HG03520 (cell line): ENCODE data around the gene WNT1.

ENCODE experiments used
- ATAC-seq: cut with Tn5 transposase; IDR thresholded peaks from one replicate; pipeline ENCODE4 v1.9.1; 2021; ENCODE audit warnings: mild to moderate bottlenecking, moderate library complexity; ENCODE audit not compliant: unreplicated experiment

WNT1 gene

DNA sequence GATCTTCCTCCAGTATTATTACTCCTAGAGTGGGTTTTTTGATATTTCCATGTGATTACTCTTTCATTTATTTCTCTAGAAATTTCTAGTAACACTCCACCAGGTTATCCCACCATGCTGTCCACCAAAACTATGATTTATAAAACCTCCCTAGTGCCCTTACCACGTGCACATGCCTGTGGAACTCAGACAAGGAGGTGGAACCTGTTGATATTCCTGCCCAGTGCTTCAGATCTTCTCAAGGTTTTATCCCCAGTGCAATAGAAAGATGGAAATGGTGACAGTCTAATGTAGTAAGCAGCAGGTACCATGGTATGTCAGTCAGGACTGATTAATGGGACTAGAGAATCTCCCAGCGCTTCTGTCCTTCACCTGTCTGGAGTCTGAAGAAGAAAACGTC is 17.3 kb upstream of the WNT1 start:
- no peak for ATAC-seq

DNA sequence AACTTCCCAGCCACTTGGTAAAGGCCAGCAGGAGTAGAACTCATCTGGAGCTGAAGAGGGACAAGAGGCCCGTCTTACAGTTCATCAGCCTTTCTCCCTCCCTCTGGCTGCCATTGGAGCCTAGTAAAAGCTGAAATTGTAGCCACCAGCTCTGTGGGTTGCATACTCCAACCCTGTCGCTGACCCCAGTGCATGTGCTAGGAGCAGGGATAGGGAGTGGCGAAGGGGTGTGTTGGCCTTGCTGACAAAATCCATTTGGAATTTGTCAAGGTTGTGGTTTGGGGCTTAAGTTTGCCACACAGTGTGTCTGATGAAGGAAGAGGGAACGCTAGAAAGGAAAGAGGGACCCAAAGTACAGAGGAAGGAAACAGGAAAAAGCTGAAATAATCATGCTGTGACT is 16.8 kb upstream of the WNT1 start:
- no peak for ATAC-seq

DNA sequence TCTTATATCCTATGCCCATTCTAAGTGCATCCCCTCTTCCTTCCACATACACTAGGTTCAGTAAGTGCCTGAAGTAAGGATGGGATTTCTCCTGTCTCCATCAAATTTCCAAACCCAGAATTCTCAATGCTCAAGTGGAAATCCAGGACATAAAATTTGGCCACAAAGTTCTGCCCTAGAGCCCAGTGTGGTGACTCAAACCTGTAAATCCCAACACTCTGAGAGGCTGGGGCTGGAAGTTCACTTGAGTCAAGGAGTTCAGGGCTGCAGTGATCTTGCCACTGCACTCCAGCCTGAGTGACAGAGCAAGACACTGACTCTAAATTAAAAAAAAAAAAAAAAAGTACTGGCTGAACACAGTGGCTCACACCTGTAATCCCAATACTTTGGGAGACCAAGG is 16.3 kb upstream of the WNT1 start:
- no peak for ATAC-seq

DNA sequence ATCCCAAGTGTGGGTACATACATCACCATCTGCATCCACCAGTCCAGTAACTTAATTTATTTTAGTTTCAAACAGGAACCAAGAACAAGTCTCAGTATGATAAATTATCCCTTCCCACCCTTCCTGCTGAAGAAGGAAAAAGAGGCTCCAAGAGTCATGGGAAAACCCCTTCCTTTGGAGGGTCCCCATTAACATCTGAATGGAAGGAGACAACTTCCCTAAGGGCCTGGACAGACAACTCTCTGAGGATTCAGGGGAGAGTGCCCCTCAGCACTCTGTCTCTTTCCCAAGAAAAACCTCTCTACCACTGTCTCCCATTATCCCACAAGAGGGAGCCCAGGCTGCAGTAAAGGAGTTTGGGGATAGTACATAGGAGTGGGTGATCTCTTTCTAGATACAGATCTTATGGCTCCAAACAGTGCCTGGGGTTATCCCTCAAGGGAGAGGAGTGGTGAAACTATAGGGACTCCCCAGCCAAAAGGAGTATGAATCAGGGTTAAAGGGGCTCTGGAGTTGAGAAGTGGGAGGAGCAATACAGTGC is 12.8 kb upstream of the WNT1 start:
- no peak for ATAC-seq

DNA sequence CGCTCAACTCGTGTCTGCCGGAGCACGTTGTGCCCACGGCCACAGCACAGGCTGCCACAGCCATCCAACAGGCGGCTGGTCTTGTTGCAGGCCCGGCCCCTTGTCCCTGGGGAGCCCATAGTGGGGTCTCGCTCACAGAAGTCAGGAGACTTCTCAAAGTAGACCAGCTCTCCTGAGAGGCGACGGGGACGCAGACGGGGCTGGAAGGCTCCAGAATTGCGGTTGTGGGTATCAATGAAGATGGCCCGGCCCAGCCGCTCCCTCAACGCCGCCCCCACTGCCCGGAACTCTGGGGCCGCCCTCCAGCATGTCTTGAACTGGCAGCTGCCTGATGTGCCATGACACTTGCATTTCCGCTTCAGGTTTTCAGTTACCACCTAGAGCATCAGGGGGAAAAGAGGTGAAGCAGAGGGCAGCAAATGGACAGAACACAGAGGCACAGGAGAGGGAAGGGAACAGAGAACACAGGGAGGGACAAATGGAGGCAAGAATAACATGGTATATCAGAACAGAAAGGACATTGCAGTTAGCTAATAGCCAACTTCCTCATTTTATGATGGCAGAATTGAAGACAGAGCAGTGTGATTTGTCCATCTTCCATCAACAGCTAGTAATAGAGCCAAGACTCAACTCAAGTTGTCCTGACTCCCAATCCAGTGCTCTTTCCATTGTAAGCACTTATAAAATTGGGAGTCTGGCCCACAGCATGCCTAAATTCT is 11.8 kb upstream of the WNT1 start:
- ATAC-seq = no peak

DNA sequence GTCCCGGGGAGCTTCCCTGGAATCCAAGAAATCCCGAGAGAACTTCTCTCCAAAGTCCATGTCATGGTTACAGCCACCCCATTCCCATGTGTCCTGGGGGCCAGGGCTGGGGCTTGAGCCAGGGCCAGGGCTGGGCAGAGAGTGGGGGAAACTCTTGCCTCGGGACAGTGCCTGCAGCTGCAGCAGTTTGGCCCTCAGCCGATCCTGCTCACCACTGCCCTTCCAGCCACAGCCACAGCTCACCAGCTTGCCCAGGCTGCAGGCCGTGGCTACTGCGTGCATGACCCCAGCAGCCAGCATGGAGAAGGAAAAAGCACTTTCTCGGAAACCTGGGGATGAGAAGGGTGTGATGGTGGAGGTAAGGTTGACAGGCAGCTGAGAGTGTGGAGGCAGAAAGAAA is 10.1 kb upstream of the WNT1 start:
- no peak for ATAC-seq

DNA sequence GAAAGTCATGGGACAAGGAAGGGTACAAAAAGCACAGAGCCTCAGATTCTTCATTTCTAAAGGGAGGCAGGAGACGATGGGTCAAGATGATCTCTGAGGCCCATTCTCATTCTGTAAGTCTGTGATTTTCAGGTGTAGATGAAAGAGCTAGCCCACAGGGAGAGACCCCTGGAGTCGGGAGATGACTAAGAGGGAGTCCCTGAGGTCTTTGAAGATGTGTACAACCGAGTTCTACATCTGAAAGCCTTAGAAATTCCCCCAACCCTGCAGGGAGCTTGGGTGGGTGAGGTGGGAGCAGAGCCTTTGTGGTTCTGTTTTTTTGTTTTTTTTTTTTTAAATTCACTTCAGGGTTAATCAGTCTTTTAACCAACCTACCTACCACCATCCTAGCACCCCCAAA is 9.7 kb upstream of the WNT1 start:
- no peak for ATAC-seq

DNA sequence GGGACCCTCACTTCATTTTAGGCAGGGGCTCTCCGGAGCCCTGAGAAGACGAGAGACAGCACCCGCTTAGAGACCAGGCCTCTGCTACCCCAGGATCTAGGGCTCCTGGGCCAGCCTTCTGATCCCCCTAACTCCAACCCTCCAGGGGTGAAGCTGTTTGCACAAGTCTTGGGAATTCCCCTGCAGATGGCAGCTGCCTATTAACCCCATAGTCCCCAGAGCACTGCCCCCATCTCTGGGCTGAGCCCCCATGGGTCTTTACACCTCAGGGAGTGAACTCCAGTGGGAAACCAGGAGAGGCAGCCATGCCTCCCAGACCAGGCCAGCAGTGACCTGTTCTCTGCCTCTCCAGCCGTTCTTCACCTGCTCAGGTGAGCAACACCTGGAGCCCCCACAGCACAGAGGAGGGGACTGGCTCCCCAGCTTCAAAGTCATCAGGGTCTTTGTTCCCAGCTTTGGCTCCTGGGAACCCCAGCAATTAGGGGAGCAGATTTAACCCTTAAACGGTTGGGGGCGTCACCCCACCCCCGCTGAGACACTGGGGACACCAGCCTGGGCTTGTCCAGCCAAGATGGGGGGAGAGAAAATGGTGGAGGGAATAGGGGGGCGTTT is 8.9 kb upstream of the WNT1 start:
- no peak for ATAC-seq

DNA sequence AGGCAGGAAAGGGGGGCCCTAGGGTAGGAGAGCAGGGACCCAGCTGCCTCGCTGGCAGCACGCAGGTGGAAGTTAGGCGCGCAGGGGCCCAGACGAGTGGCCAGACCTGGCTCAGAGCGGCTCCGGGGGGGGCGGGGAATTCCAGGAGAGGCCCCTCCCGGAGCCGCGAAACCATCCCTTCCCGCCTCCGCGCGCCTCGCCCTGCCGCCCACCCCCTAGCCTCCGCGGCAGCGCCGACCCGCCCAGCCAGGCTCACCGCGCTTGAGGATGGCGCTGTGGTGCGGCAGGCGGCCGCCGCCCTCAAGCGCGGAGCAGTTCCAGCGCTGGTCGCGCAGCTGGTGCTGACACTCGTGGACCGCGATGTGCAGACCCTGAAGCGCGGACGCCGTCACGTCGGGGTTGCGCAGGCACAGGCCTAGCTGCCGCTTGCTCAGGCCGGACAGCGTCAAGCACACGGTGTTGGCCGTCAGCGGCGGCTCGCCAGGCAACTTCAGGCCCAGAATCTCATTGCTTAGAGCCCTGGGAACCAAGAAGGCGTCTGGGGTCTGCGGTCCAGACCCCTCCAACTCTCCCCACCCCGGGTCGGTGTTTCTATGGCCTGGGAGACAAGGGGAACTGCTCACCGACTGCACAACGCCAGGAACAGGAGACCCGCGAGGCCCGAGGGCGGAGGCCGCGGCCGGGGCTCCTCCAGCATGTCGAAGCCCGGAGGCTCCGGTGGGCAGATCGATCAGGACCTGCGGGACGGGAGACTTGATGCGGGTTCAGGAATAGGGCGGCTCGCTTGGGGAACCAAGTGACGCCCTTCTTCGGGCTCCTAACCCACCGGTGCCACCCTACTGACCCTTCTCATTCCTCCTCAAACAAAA is 8.1 kb upstream of the WNT1 start:
- ATAC-seq = no peak

DNA sequence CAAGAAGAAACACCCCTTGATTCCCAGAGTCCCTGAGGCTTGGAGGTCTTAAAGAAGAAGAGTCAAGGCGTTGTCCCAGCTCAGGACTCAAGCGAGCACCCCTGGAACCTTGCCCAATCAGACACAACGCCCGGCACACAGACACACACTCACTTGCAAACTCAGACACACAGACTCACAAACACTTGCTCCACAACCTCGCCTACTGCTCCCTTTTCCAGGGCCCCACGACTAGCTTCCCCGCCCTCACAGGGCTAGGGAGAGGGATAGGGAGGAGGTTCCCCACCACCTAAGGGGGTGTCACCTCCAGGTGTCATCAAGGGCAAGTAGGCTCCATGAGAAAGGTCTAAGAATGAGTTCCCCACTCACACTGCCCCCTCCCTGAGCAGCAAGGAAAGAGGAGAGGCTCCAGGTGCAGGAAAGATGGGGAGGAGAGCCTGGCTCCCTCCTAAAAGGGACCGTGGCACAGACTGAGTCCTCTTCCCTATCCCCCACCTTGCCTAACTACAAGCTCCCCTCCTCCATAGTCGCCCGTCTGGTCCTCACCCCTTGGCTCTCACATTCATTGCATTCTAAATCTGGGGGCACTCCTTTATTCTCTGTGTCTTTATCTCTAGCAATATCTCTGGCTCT is 7.3 kb upstream of the WNT1 start:
- no peak for ATAC-seq

DNA sequence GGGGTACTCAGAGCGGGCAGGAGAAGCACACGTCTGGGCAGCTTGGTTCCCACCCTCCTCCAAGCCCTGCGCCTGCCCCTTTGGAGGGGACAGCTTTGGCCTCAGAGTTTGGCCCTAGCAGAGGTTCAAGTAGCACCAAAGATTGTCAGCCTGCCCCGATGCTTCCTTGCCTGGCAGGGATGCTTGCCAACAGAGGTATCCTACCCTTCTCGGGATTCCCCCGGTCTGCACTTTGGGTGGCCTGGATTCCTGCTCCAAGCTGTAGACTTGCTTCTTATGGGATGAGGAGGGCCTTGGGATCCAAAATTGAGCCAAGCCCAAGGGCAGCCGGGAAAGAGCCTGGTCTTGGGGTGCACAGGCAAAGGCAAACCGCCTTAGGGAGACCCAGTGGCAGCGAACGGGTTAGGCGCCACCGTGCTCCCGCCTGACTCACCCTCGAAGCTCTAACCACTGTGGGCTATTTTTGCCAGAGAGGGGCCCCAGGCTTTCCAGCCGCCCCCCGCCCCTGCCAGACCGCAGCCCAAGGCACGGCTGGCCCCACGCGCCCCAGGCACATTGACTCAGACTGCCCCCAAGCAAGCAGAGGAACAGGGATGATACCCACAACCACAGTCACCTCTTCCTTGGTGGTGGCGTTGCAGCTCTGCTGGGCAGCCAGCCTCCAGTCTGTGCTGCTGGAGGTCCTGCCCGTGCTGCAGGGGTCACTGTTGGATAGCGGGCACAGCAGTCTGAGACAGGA is 5.7 kb upstream of the WNT1 start:
- ATAC-seq = no peak

DNA sequence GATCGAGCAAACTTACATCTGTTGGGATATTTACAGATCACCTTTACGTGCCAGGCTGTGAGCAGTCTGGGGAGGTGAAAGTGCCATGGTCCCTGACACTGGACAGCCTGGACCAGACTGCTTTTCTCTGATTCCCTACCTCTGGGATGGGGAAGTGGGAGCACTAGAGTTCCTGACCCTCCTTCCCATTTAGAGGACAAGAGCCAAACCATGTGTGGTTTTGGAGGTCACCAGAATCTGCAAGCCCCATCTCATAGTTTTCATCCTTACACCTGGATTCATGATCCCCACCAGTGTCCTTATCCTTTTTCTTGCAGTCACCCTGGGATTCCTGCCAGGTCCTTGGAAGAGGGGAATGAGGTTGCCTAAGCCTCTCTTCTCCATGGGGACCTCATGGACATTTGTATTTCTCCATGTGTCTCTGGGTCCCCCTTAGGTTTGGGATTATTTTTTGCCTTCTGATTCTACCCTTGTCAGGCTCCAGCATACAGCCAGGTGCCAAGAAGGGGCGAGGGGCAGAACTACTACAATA is 5.1 kb upstream of the WNT1 start:
- no peak for ATAC-seq

DNA sequence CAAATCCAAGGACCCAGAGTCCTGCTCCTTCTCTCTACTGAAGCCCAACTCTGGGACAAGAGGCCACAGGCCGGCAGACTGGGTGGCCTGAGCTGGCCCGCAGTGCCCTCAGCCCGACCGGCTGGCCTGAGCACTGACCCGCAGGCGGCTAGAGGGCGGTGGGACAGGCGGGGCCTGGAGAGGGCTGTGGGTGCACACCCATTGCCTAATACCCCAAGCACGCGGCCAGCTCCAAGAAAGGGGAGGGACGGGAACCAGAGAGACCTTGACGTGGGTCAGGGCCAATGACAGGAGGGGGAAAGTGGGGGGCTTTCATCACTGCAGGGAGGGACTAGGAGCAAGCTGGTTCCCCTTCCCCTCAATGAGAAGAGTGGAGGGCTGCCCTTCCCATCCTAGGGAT is 4.6 kb upstream of the WNT1 start:
- ATAC-seq = no peak

DNA sequence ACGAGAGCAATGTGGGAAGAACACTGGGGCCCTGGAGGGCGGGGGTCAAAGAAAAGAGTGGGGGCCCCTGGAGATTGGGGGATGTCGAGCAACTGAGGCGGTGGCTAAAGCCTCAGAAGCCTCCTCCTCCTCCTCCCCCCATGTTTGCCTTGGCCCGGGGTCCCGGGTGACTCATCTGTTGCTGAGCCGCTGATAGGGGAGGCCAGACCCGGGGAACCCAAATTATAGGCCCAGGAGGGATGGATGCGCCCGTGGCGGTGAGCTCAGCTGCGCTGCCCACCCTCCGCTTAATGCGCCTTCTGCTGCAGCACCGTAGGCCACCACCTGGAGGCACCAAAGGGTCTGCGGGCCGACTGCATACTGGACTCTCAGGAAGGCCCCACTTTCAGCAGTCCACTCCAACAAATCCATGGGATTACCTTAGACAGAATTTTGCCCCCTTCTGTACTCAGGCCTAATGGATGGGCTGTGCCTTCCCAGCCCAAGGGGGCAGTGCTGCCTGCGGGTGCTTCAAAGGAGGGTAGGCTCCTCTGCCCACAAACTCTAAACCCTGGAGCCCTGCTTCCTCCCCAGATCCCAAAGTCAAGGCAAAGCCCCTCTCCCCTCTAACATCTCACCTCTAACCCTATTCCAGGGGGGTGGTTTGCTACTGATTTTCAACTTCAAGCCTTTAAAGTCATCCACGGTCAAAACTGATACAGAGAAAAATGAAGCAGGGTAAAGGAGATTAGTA is 4.0 kb upstream of the WNT1 start:
- no peak for ATAC-seq

DNA sequence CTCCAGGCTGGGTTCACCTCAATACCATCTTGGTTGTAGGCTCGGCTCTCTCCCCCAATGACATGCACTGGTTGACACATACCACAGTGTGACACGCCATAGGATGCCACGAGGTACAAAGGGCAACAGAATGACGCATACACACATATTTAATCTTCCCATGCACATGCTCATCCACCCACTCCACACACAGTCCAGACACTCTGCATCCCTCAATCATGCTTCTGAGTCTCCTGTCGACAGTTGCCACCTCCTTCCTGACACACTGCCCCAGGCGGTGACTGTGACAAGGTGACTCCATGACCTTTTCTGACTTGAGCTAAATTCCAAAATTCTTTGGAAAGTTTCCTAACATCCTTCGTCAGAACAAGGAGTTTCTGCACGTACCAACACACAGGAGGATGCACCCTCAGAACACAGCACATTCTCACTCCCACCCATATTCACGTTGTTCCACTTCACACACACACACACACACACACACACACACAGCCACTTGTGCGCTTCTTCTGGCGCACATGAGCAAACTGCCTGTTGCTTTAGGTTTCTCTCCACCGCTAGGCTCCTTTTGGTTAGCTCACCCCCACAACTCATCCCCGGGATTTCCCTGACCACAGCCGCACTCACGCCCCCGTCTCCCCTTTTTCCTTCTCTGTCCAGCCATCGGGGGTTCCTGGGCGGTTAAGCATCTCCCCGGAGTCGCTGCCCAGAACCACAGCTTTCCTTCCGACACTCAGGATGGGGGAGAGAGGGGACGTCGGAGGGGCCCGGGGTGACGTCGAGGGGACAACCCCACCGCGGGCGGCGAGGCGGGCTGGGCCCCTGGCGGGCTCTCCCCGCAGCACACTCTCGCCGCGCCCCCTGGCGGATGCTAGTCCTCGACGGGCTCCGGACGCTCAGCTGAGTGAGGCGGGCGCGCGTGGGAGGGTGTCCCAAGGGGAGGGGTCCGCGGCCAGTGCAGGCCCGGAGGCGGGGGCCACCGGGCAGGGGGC is 536 bp upstream of the WNT1 start:
- no peak for ATAC-seq

DNA sequence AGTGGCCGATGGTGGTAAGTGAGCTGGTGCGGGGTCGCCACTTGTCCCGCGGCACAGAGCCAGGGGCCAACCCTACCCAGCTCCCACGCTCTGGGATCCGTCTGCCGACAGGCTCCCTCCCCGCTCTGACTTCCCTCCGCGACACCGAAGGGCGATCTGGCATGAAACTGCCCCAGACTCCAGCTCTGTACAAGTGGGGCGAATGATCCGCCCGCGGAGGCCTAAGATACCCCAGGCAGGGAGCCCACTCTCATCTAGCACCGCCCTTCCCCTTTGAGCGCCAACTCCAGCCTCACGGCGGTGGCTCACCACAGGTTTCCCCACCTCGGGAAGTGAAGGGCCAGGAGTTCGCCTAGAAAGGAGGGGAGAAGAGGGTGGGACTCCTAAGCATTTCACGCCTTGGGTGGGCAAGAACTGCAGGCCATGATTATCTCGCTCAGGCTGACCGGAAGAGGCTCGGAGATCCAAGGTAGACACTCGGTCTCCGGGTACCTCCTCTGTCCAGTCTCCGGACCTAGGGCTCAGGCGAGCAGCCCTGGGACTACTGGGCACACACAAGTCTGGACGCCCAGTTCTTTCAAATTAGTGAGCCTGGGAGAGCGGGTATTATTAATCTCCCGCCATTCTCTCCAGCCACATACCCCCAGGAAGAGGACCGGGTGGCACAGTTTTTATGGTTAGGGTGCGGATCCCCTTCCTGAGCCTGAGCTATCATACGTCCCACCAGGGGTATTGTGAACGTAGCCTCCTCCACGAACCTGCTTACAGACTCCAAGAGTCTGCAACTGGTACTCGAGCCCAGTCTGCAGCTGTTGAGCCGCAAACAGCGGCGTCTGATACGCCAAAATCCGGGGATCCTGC is 849 bp downstream of the WNT1 start:
- no peak for ATAC-seq

DNA sequence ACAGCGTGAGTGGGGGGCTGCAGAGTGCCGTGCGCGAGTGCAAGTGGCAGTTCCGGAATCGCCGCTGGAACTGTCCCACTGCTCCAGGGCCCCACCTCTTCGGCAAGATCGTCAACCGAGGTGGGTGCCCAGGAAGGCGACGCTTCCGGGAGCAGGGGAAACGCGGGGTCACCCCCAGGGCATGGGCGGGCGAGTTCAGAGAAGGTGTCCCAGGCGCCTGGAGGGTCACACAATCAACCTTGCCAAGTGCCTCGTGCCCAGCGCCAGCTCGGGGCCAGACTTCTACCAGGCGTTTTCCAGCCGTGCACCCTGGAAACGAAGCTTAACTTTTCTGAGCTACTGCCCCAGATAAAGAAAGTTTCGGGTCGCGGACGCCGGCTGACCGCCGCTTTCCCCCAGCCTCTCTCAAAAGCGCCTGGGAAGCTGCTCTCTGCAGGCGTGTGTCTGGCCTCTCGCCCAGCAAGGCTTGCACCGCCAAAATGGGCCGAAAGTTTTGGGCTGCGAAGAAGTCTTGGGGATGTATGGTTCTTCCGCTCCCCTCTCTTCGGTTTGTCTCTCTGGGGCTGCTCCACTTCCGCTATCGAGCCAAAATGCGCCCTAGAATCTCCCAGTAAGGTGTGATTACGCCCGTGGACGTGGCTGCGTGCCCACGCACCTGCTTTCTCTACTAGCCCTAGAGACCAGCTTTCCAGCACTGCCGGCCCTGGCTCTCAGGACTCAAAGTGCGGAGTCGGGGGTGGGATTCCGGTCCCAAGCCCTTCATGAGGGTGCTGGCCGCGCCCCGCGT is 1.7 kb downstream of the WNT1 start:
- no peak for ATAC-seq
